HAP-1 (cell line): Measurements from ENCODE around the gene STRA8.
A peak's percentile ranks its signal among the peaks of the same experiment; 100 is the strongest.

Experiments used
- DNase-seq, 2 experiments: peaks; one replicate each; pipeline ENCODE4 v3.0.0-alpha.2; 2016 to 2020; ENCODE audit warnings: low spot score in 2 of 2
- H3K27me3 ChIP-seq: fragments of 250-450 bp; sonication (Bioruptor Pico); 2 replicates; pipeline ENCODE4 v1.5.1; 2020; ENCODE audit warnings: low read depth, mild to moderate bottlenecking, moderate library complexity
- H3K36me3 ChIP-seq: fragments of 250-450 bp; sonication (Bioruptor Pico); replicated peaks from 2 replicates; pipeline ENCODE4 v1.5.1; 2020; ENCODE audit warnings: mild to moderate bottlenecking
- H3K4me1 ChIP-seq: fragments of 250-450 bp; sonication (Bioruptor Pico); 2 replicates; pipeline ENCODE4 v1.5.1; 2020; ENCODE audit warnings: mild to moderate bottlenecking
- H3K4me3 ChIP-seq: fragments of 250-450 bp; sonication (Bioruptor Pico); 2 replicates; pipeline ENCODE4 v1.5.1; 2020; ENCODE audit warnings: mild to moderate bottlenecking, moderate library complexity
- H3K9me3 ChIP-seq: fragments of 250-450 bp; sonication (Bioruptor Pico); 2 replicates; pipeline ENCODE4 v1.5.1; 2020; ENCODE audit warnings: mild to moderate bottlenecking, moderate library complexity
- in situ Hi-C: fragments of 300-500 bp; cut with MboI; formaldehyde crosslinking; loops from 3 replicates; pipeline ENCODE4 v1.14.3; 2020; ENCODE audit warnings: low sequenced_read_pairs, inconsistent platforms, mixed read lengths

Gene STRA8

GRCh38 chr7:135234727-135235126 lies 1.1 kb downstream of the STRA8 start:
- no peak overlapping the region for H3K4me3 ChIP-seq
- in situ Hi-C loops: no loop called here
- H3K4me1 ChIP-seq: no peaks in the 10 kb centered on the region
- no peaks in the 10 kb centered on the region for H3K9me3 ChIP-seq
- H3K36me3 ChIP-seq: no peaks in the 10 kb centered on the region
- DNase-seq: no peak
- no peaks in the 10 kb centered on the region for H3K27me3 ChIP-seq

GRCh38 chr7:135235841-135236240 lies 2.2 kb downstream of the STRA8 start:
- H3K36me3 ChIP-seq: no peaks in the 10 kb centered on the region
- in situ Hi-C loops: no loop called here
- H3K4me3 ChIP-seq: no peak overlapping the region
- H3K27me3 ChIP-seq: no peaks in the 10 kb centered on the region
- DNase-seq: no peak
- no peaks in the 10 kb centered on the region for H3K9me3 ChIP-seq
- no peaks in the 10 kb centered on the region for H3K4me1 ChIP-seq

- no peak for DNase-seq
- Histone ChIP-seq H3K27me3 (no peaks in the 10 kb centered on the region), H3K4me1 (no peaks in the 10 kb centered on the region), H3K4me3 (no peak overlapping the region), H3K9me3 (no peaks in the 10 kb centered on the region), H3K36me3 (no peaks in the 10 kb centered on the region)
- in situ Hi-C loops: no loop called here
These were observed 3.1 kb downstream of the STRA8 start for GRCh38 chr7:135236727-135237126.

- DNase-seq: peak in 1 of 2 experiments; percentile 46
- Histone ChIP-seq H3K4me3 (no peak overlapping the region), H3K9me3 (no peaks in the 10 kb centered on the region), H3K27me3 (no peaks in the 10 kb centered on the region; the same call in 1 of the 2 replicates), H3K36me3 (no peaks in the 10 kb centered on the region), H3K4me1 (no peaks in the 10 kb centered on the region)
- in situ Hi-C loops: no loop called here
These were observed 4.6 kb downstream of the STRA8 start for GRCh38 chr7:135238112-135238744.

- Histone ChIP-seq H3K4me3 (no peak overlapping the region), H3K9me3 (no peaks in the 10 kb centered on the region), H3K27me3 (no peaks in the 10 kb centered on the region; the same call in 1 of the 2 replicates), H3K4me1 (no peaks in the 10 kb centered on the region), H3K36me3 (no peaks in the 10 kb centered on the region)
- no peak for DNase-seq
- in situ Hi-C loops: no loop called here
These were observed 5.6 kb downstream of the STRA8 start for GRCh38 chr7:135239263-135239662.

GRCh38 chr7:135240441-135240840 lies 6.8 kb downstream of the STRA8 start:
- H3K9me3 ChIP-seq: no peaks in the 10 kb centered on the region
- in situ Hi-C loops: no loop called here
- no peaks in the 10 kb centered on the region; the same call in 1 of the 2 replicates for H3K27me3 ChIP-seq
- H3K4me3 ChIP-seq: no peak overlapping the region
- H3K4me1 ChIP-seq: no peaks in the 10 kb centered on the region
- DNase-seq: no peak
- H3K36me3 ChIP-seq: no peaks in the 10 kb centered on the region

- no peak for DNase-seq
- in situ Hi-C loops: no loop called here
- H3K36me3 ChIP-seq: no peaks in the 10 kb centered on the region
These were observed 8.6 kb downstream of the STRA8 start for GRCh38 chr7:135242096-135242684.

GRCh38 chr7:135245226-135246190 lies 11.9 kb downstream of the STRA8 start:
- in situ Hi-C loops: no loop called here
- DNase-seq: no peak
- no peaks in the 10 kb centered on the region; the same call in 1 of the 2 replicates for H3K27me3 ChIP-seq
- no peak overlapping the region for H3K4me3 ChIP-seq
- no peaks in the 10 kb centered on the region for H3K36me3 ChIP-seq
- no peaks in the 10 kb centered on the region for H3K9me3 ChIP-seq
- no peaks in the 10 kb centered on the region for H3K4me1 ChIP-seq

More at GRCh38 chr7:135242096-135242684, 8.6 kb downstream of the STRA8 start:
- Histone ChIP-seq H3K27me3 (no peaks in the 10 kb centered on the region; the same call in 1 of the 2 replicates), H3K9me3 (no peaks in the 10 kb centered on the region), H3K4me3 (no peak overlapping the region), H3K4me1 (no peaks in the 10 kb centered on the region)

GRCh38 chr7:135246191-135246825 lies 12.7 kb downstream of the STRA8 start:
- Histone ChIP-seq H3K9me3 (no peaks in the 10 kb centered on the region), H3K4me1 (no peaks in the 10 kb centered on the region), H3K36me3 (no peaks in the 10 kb centered on the region), H3K27me3 (no peaks in the 10 kb centered on the region; the same call in 1 of the 2 replicates), H3K4me3 (no peak overlapping the region)
- DNase-seq: no peak
- in situ Hi-C loops: no loop called here

GRCh38 chr7:135247746-135248471 lies 14.3 kb downstream of the STRA8 start:
- Histone ChIP-seq H3K4me3 (no peak overlapping the region), H3K36me3 (no peaks in the 10 kb centered on the region), H3K9me3 (no peaks in the 10 kb centered on the region), H3K27me3 (no peaks in the 10 kb centered on the region; the same call in 1 of the 2 replicates), H3K4me1 (no peaks in the 10 kb centered on the region)
- DNase-seq: no peak
- in situ Hi-C loops: no loop called here

- Histone ChIP-seq H3K4me3 (no peak overlapping the region), H3K4me1 (no peaks in the 10 kb centered on the region), H3K36me3 (no peaks in the 10 kb centered on the region), H3K27me3 (no peaks in the 10 kb centered on the region; the same call in 1 of the 2 replicates), H3K9me3 (no peaks in the 10 kb centered on the region)
- in situ Hi-C loops: no loop called here
- DNase-seq: no peak
These were observed 14.9 kb downstream of the STRA8 start for GRCh38 chr7:135248546-135248945.

- in situ Hi-C loops: no loop called here
- H3K36me3 ChIP-seq: no peaks in the 10 kb centered on the region
- no peak overlapping the region for H3K4me3 ChIP-seq
- H3K4me1 ChIP-seq: no peaks in the 10 kb centered on the region
- no peaks in the 10 kb centered on the region for H3K27me3 ChIP-seq
- no peaks in the 10 kb centered on the region for H3K9me3 ChIP-seq
- DNase-seq: no peak
These were observed 18.1 kb downstream of the STRA8 start for GRCh38 chr7:135251496-135252391.
